Subcutaneous abdominal adipose tissue (tissue), 5 donors: Measurements from ENCODE around the gene ATP2C1.
"Not testable (repeated sequence)": the region's sequence is repeated elsewhere in the genome, so short reads cannot be mapped to it uniquely, and the experiment has no call there.

ENCODE experiments used
- H3K27ac ChIP-seq: one replicate; pipeline ENCODE4 v1.7.0; 2013; ENCODE audit warnings: low read depth, mild to moderate bottlenecking, inconsistent platforms, low read length, moderate library complexity
- H3K27me3 ChIP-seq, 5 donors: one replicate each; pipeline ENCODE4 v1.7.0; 2013; ENCODE audit warnings: low read length in 5 of 5, inconsistent platforms in 1 of 5; ENCODE audit not compliant: control insufficient read depth in 5 of 5, insufficient read depth in 4 of 5
- H3K36me3 ChIP-seq, 5 donors: one replicate each; pipeline ENCODE4 v1.7.0; 2013; ENCODE audit warnings: low read length in 5 of 5; ENCODE audit not compliant: control insufficient read depth in 5 of 5, insufficient read depth in 5 of 5
- H3K4me1 ChIP-seq, 5 donors: one replicate each; pipeline ENCODE4 v1.7.0; 2013; ENCODE audit warnings: low read length in 5 of 5, mild to moderate bottlenecking in 3 of 5, moderate library complexity in 1 of 5; ENCODE audit not compliant: control insufficient read depth in 5 of 5, insufficient read depth in 5 of 5
- H3K4me3 ChIP-seq, 5 donors: one replicate each; pipeline ENCODE4 v1.7.0; 2013; ENCODE audit warnings: low read length in 5 of 5, low read depth in 1 of 5
- H3K9ac ChIP-seq, 5 donors: one replicate each; pipeline ENCODE4 v1.7.0; 2013; ENCODE audit warnings: low read length in 5 of 5, mild to moderate bottlenecking in 4 of 5, moderate library complexity in 3 of 5
- H3K9me3 ChIP-seq, 5 donors: one replicate each; pipeline ENCODE4 v1.7.0; 2013; ENCODE audit warnings: low read length in 5 of 5; ENCODE audit not compliant: control insufficient read depth in 5 of 5
- donor health status: healthy.
- donor health status: healthy.
- donor health status: healthy.
- donor health status: healthy.
- donor health status: healthy.

The ATP2C1 gene

GRCh38 chr3:131025539-131025938, 131.7 kb downstream of the ATP2C1 start:
- peak overlapping the region; percentile 82 to 99 (median 99) for H3K4me3 ChIP-seq
- peaks cover 0 to 8% (median 5%) of the 10 kb centered on the region in 5 donors for H3K36me3 ChIP-seq
- H3K27ac ChIP-seq, result no peak overlapping the region
- H3K9me3 ChIP-seq, result no peaks in the 10 kb centered on the region
- H3K9ac ChIP-seq, result peak overlapping the region in 3 of 5 donors; percentile 14 to 96 (median 91)
- H3K27me3 ChIP-seq, result no peaks in the 10 kb centered on the region
- peaks cover 0 to 48% (median 32%) of the 10 kb centered on the region in 5 donors for H3K4me1 ChIP-seq

GRCh38 chr3:131026321-131027151, 132.7 kb downstream of the ATP2C1 start, which contains the start of the genes ASTE1 and NEK11:
Gene ASTE1 (minus strand): TSS chr3:131026825. CDS start chr3:131025306, 1,519 bp downstream.
Gene NEK11 (plus strand): TSS chr3:131026877. CDS start chr3:131029709, 2,832 bp downstream.
- H3K4me3 ChIP-seq, result peak within 1 kb of the TSS; percentile 82 to 99 (median 99)
- peaks cover 0 to 12% (median 5%) of the 10 kb centered on the region in 5 donors for H3K36me3 ChIP-seq
- peak within 1 kb of the TSS; percentile 86 to 96 (median 91) for H3K9ac ChIP-seq
- no peaks in the 10 kb centered on the region for H3K9me3 ChIP-seq
- peaks cover 0 to 42% (median 25%) of the 10 kb centered on the region in 5 donors for H3K4me1 ChIP-seq
- no peaks in the 10 kb centered on the region for H3K27me3 ChIP-seq
- H3K27ac ChIP-seq, result peak within 1 kb of the TSS; percentile 73

- no peak overlapping the region for H3K27ac ChIP-seq
- peaks cover 0 to 12% (median 5%) of the 10 kb centered on the region in 5 donors for H3K36me3 ChIP-seq
- H3K9me3 ChIP-seq, result no peaks in the 10 kb centered on the region
Measured at GRCh38 chr3:131028844-131029243, 135.0 kb downstream of the ATP2C1 start.

GRCh38 chr3:131031660-131032059, 137.8 kb downstream of the ATP2C1 start:
- H3K4me3 ChIP-seq, result no peak overlapping the region
- no peak overlapping the region for H3K27ac ChIP-seq
- H3K4me1 ChIP-seq, result peaks cover 0 to 8% (median 7%) of the 10 kb centered on the region in 5 donors
- H3K9me3 ChIP-seq, result no peaks in the 10 kb centered on the region
- H3K36me3 ChIP-seq, result peaks cover 0 to 7% (median 0%) of the 10 kb centered on the region in 5 donors
- H3K27me3 ChIP-seq, result no peaks in the 10 kb centered on the region
- no peak overlapping the region for H3K9ac ChIP-seq

More at GRCh38 chr3:131028844-131029243, 135.0 kb downstream of the ATP2C1 start:
- Histone ChIP-seq H3K9ac (no peak overlapping the region), H3K27me3 (no peaks in the 10 kb centered on the region), H3K4me3 (no peak overlapping the region), H3K4me1 (peaks cover 0 to 27% (median 21%) of the 10 kb centered on the region in 5 donors)

- no peaks in the 10 kb centered on the region for H3K4me1 ChIP-seq
- H3K9me3 ChIP-seq, result no peaks in the 10 kb centered on the region
- no peaks in the 10 kb centered on the region for H3K27me3 ChIP-seq
- no peak overlapping the region for H3K27ac ChIP-seq
- H3K9ac ChIP-seq, result no peak overlapping the region
- H3K36me3 ChIP-seq, result peaks cover 0 to 7% (median 0%) of the 10 kb centered on the region in 5 donors
- no peak overlapping the region for H3K4me3 ChIP-seq
Measured at GRCh38 chr3:131033480-131034080, 139.7 kb downstream of the ATP2C1 start.

- Histone ChIP-seq H3K9ac (no peak overlapping the region), H3K4me1 (no peaks in the 10 kb centered on the region), H3K9me3 (no peaks in the 10 kb centered on the region), H3K27ac (no peak overlapping the region), H3K4me3 (no peak overlapping the region), H3K36me3 (peaks cover 0 to 5% (median 0%) of the 10 kb centered on the region in 5 donors), H3K27me3 (no peaks in the 10 kb centered on the region)
Measured at GRCh38 chr3:131036200-131036816, 142.4 kb downstream of the ATP2C1 start.

GRCh38 chr3:131036986-131037385, 143.1 kb downstream of the ATP2C1 start:
- Histone ChIP-seq H3K36me3 (peaks cover 0 to 5% (median 0%) of the 10 kb centered on the region in 5 donors), H3K4me3 (no peak overlapping the region), H3K9ac (no peak overlapping the region), H3K27me3 (no peaks in the 10 kb centered on the region), H3K27ac (no peak overlapping the region), H3K9me3 (no peaks in the 10 kb centered on the region), H3K4me1 (no peaks in the 10 kb centered on the region)

- H3K9ac ChIP-seq, result no peak overlapping the region
- H3K27me3 ChIP-seq, result no peaks in the 10 kb centered on the region
- no peaks in the 10 kb centered on the region for H3K4me1 ChIP-seq
- H3K4me3 ChIP-seq, result no peak overlapping the region
- H3K27ac ChIP-seq, result no peak overlapping the region
- H3K9me3 ChIP-seq, result no peaks in the 10 kb centered on the region
- peaks cover 0 to 5% (median 0%) of the 10 kb centered on the region in 5 donors for H3K36me3 ChIP-seq
Measured at GRCh38 chr3:131038326-131038725, 144.4 kb downstream of the ATP2C1 start.

GRCh38 chr3:131042271-131042985, 148.5 kb downstream of the ATP2C1 start:
- H3K27me3 ChIP-seq, H3K4me1 ChIP-seq, H3K9ac ChIP-seq, H3K4me3 ChIP-seq, H3K9me3 ChIP-seq, H3K27ac ChIP-seq, H3K36me3 ChIP-seq: not testable (repeated sequence)
